ENCODE data around the gene RTRAF.

Gene RTRAF

DNA sequence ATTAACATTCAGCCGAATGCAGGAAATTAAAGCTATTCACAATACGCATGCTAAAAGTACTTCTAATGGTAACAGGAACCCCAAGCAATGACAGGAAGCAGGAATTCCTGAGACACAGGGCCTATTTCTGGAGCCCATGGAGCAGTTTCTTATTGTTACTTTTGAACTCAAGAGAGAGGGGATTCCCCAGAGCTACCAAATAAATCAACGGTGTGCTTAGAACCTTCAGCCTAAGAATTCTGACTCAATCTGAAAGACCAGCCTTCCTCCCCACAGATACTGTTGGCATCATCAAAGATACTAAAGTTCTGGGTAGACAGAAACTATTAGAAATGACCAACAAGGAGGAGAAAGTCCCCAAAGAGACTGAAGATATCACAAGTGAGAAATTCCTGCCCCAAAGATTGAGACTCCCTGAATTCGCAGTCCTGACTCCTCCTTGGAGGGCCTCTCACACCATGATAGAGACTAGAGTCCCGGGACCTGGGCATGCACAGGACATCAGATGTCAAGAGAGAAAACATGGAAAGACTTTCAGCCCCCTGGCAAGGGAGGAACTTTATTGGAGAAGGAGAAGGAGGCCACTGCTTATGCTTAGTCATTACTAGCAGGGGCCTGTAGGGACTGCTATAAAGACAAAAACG, 32.7 kb downstream of the RTRAF start:
- H3K4me3 ChIP-seq (ENCODE audit: low read depth, low read length) = no peak overlapping the region
- no peak for DNase-seq (ENCODE audit: low read depth)
- TF ChIP-seq CTCF (IDR thresholded peaks at IDR 0.05; ENCODE audit: control insufficient read depth, extremely low read depth, insufficient read depth) = no peak

DNA sequence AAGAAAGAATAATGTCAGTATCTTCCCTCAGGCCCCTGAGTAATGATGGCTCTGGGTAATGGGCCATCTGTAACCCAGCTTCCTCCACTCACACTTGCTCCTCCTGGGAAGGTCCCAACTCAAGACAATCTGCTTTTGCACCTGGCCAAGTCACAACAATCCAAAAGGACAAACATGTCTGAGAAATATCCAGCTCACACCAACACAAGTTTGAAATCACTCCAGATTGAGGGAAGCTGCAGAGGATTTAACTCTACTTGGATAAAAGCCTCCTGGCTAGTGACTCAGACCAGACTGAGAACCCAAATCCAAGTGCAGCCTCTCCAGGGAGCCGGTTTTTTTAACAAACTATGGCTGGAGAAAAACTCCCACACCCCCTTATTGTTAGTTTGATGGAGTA, 34.2 kb downstream of the RTRAF start:
- no peak for DNase-seq (ENCODE audit: low read depth)
- TF ChIP-seq CTCF (IDR thresholded peaks at IDR 0.05; ENCODE audit: control insufficient read depth, extremely low read depth, insufficient read depth) = no peak
- H3K4me3 ChIP-seq (ENCODE audit: low read depth, low read length) = no peak overlapping the region

- H3K4me3 ChIP-seq (ENCODE audit: low read depth, low read length) = no peak overlapping the region
- no peak for DNase-seq (ENCODE audit: low read depth)
- TF ChIP-seq CTCF (IDR thresholded peaks at IDR 0.05; ENCODE audit: control insufficient read depth, extremely low read depth, insufficient read depth) = no peak
These were observed 36.0 kb downstream of the RTRAF start for GRCh38 chr14:52025310-52025709.

GRCh38 chr14:52026017-52026660, 36.8 kb downstream of the RTRAF start:
- H3K4me3 ChIP-seq (ENCODE audit: low read depth, low read length) = no peak overlapping the region
- no peak for TF ChIP-seq CTCF (IDR thresholded peaks at IDR 0.05; ENCODE audit: control insufficient read depth, extremely low read depth, insufficient read depth)
- DNase-seq (ENCODE audit: low read depth) = no peak

- TF ChIP-seq CTCF (IDR thresholded peaks at IDR 0.05; ENCODE audit: control insufficient read depth, extremely low read depth, insufficient read depth) = no peak
- no peak overlapping the region for H3K4me3 ChIP-seq (ENCODE audit: low read depth, low read length)
- DNase-seq (ENCODE audit: low read depth) = no peak
These were observed 37.6 kb downstream of the RTRAF start for GRCh38 chr14:52026901-52027300.

DNA sequence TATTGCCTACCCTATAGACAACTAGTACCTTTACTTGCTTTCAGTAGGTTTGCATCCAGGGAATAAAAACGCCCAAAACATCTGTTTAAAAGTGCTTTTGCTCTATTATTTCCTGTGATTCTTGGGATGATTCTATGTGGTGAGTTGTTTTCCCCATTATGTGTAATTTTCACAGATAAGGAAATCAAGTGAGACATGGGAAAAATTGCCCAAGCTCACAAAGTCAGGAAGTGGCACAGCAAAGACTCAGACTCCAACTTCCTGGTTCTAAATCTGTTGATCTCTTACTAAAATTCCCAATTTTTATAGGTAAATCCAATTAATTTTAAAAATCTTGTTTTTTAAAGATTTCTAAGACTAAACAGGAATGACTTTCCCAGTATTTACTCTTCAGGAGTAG, 40.5 kb downstream of the RTRAF start:
- no peak for DNase-seq (ENCODE audit: low read depth)
- no peak overlapping the region for H3K4me3 ChIP-seq (ENCODE audit: low read depth, low read length)
- TF ChIP-seq CTCF (IDR thresholded peaks at IDR 0.05; ENCODE audit: control insufficient read depth, extremely low read depth, insufficient read depth) = no peak

- TF ChIP-seq CTCF (IDR thresholded peaks at IDR 0.05; ENCODE audit: control insufficient read depth, extremely low read depth, insufficient read depth) = no peak
- no peak overlapping the region for H3K4me3 ChIP-seq (ENCODE audit: low read depth, low read length)
- DNase-seq (ENCODE audit: low read depth) = no peak
These were observed 42.4 kb downstream of the RTRAF start for GRCh38 chr14:52031781-52032180.

Data from LNCaP clone FGC (cell line).